Measurements from ENCODE around the gene MYADML2.

Gene MYADML2

DNA sequence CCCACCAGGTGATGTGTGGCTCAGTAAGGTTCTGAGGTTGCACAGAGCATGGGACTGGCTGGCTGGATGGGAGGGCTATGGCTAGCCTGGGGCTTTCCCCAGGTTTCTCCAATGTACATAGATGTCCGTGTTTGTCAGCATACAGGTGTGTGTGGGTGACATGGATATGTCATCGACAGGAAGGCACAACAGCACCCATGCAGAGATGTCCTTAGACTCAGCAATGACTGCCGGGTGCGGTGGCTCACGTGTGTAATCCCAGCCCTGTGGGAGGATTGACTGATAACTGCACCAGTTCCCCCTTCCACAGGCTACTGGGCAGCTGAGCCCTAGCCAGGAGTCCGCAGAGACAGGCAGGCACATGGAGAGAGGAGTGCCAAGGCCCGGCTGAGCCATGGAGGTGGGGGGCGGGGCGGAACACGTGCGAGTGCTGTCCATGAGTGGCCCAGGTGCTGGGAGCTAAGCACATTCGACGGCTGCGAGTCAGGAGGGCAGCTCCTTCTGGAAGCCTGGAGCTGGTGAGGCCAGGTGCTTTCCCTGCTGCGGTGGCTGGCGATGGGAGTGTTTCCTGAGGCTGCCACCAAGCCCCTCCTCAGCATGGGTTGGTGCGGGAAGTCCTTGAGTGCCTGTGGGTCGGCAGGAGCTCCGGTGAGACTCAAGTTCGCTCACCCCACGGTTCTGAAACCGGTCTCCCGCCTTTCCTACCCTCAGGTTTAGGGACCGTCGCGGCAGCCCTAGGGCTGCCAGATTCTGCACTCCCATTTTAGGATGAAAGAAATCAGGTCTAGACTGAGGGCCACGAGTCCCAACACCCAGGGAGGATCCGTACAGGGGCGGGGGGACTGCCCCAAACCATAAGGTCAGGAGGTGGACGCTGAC, 29.5 kb upstream of the MYADML2 start:
- no peak for DNase-seq (ENCODE audit: extremely low read depth, low read depth)
- TF ChIP-seq, protein P1, sequence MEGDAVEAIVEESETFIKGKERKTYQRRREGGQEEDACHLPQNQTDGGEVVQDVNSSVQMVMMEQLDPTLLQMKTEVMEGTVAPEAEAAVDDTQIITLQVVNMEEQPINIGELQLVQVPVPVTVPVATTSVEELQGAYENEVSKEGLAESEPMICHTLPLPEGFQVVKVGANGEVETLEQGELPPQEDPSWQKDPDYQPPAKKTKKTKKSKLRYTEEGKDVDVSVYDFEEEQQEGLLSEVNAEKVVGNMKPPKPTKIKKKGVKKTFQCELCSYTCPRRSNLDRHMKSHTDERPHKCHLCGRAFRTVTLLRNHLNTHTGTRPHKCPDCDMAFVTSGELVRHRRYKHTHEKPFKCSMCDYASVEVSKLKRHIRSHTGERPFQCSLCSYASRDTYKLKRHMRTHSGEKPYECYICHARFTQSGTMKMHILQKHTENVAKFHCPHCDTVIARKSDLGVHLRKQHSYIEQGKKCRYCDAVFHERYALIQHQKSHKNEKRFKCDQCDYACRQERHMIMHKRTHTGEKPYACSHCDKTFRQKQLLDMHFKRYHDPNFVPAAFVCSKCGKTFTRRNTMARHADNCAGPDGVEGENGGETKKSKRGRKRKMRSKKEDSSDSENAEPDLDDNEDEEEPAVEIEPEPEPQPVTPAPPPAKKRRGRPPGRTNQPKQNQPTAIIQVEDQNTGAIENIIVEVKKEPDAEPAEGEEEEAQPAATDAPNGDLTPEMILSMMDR (IDR thresholded peaks at IDR 0.05; ENCODE audit: low read depth, low read length) = no peak

DNA sequence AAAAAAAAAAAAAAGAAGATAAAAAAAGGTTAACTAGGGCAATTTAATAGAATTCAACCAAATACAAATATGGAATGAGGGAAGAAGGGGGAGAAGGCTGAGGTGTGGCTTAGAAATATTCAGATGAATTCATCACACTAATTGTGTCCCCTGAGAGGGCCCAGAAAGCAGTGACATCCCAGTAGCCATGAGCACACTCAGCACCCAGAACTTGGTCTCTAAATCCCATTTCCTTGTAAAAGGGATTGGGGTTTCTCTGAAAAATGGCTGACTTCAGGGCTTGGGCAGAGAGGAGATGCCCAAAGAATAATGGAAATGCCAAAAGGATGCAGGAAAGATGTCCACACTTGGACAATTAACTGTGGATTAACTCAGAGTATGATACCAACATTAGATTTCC, 26.4 kb upstream of the MYADML2 start:
- TF ChIP-seq, protein P1 (IDR thresholded peaks at IDR 0.05; ENCODE audit: low read depth, low read length) = no peak
- no peak for DNase-seq (ENCODE audit: extremely low read depth, low read depth)

DNA sequence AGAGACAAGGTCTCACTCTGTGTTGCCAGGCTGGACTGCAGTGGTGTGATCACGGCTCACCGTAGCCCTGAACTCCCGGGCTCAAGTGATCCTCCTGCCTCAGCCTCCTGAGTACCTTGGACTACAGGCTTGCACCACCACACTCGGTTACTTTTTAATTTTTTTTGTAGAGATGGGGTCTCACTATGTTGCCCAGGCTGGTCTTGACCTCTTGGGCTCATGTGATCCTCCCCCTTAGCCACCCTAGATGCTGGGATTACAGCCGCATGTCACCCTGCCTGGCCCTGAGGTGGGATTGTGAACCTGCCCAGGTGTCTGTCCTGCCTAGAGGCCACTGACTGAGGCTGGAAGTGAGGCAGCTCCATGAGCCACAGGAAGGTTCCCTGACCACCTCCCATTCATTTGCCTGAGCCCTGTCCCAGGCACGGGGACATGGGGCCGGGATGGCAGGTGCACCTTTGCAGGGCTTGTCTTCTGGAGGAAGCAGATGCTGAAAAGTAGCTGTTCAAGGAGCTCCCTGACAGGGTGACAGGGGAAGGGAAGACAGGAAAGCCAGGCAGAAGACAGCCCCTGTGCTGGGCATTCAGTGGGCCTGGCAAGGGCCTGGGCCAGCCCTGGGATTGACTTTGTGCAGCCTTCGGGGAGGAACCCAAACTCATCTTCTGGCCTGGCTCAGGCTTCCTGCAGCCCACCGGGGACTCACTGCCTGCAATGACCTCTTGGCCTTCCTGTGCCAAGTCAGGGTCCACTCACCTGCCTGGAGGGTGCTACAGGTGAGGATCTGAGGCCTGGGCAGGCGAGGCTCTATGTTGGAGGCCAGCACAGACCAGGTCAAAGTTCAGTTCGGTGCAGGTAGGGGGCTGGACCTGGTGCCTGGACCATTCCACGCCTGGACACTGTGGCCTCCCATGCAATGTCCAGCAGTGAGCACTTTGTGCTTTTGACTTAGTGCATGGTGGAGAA, 22.1 kb upstream of the MYADML2 start:
- DNase-seq (ENCODE audit: extremely low read depth, low read depth) = no peak
- TF ChIP-seq, protein P1 (IDR thresholded peaks at IDR 0.05; ENCODE audit: low read depth, low read length) = no peak

DNA sequence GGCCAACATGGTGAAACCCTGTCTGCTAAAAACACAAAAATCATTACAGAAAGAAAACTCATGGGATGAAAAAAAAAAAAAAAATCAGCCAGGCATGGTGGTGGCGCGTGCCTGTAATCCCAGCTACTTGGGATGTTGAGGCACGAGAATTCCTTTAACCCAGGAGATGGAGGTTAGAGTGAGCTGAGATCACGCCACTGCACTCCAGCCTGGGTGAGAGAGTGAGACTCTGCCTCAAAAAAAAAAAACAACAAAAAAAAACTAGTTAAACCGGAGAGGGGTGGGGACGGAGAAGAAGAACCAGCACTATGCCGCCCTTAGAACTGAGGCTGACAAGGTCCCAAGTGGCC, 21.3 kb upstream of the MYADML2 start:
- TF ChIP-seq, protein P1 (IDR thresholded peaks at IDR 0.05; ENCODE audit: low read depth, low read length) = no peak
- DNase-seq (ENCODE audit: extremely low read depth, low read depth) = no peak

DNA sequence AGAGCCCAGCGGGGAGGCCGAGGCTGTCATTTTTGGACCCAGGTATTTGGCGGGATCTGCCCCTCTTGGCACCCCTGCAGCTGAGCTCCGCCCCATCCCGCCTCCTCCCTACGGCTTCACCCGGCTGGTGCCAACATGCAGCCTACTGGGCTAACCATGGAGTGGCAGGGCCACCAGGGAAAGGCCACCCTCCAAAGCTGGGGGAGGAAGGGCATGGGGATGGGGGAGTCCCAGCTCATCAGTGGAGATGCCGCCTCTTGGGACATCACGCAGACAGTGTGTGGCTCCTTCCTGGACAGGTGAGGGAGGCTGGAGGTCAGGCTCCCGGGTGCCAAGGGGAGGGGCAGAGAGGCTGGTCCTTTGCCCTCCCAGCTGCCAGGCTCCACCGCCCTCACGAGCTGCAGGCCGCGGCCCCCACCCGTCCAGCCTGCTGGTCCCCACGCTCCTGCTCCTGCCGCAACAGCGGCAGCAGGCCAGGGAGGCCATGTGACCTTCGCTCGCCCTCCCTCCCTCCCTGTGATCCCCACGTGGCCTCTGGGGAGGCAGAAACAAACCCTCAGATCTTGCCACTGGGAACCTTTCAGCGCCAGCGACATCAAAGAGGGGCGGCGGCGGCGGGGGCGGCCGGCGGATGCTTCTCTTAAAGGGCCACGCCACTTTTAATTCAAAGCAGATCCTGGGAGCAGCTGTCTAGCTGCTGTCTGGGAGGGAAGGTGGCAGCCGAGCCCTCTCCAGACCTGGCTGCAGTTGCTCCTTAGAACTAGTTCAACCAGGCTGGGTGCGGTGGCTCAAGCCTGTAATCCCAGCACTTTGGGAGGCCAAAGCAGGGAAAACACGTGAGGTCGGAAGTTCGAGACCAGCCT, 20.7 kb upstream of the MYADML2 start:
- no peak for DNase-seq (ENCODE audit: extremely low read depth, low read depth)
- TF ChIP-seq, protein P1 (IDR thresholded peaks at IDR 0.05; ENCODE audit: low read depth, low read length) = no peak

DNA sequence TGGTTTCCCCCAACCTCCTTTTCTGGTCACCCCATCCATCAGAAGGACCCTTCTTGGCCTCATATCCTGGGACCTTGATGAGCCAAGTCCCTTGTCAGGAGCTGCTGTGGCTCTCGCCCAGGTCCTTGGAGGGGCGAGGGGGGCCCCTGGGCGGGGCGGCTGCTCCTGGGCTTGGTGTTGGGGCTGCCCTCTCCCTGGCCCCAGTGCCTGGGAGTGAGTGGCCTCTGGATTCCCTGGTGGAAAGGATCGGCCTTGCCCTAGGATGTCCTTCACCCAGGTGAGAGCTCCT, 20.2 kb upstream of the MYADML2 start:
- TF ChIP-seq, protein P1 (IDR thresholded peaks at IDR 0.05; ENCODE audit: low read depth, low read length) = no peak
- no peak for DNase-seq (ENCODE audit: extremely low read depth, low read depth)

Data from AG09319 (cell line).